GM18498 (cell line): ENCODE measurements around the gene MATN1.

Experiments
- ATAC-seq: cut with Tn5 transposase; IDR thresholded peaks from one replicate; pipeline ENCODE4 v1.9.1; 2021; ENCODE audit warnings: mild to moderate bottlenecking, moderate library complexity; ENCODE audit not compliant: unreplicated experiment

Gene MATN1

DNA sequence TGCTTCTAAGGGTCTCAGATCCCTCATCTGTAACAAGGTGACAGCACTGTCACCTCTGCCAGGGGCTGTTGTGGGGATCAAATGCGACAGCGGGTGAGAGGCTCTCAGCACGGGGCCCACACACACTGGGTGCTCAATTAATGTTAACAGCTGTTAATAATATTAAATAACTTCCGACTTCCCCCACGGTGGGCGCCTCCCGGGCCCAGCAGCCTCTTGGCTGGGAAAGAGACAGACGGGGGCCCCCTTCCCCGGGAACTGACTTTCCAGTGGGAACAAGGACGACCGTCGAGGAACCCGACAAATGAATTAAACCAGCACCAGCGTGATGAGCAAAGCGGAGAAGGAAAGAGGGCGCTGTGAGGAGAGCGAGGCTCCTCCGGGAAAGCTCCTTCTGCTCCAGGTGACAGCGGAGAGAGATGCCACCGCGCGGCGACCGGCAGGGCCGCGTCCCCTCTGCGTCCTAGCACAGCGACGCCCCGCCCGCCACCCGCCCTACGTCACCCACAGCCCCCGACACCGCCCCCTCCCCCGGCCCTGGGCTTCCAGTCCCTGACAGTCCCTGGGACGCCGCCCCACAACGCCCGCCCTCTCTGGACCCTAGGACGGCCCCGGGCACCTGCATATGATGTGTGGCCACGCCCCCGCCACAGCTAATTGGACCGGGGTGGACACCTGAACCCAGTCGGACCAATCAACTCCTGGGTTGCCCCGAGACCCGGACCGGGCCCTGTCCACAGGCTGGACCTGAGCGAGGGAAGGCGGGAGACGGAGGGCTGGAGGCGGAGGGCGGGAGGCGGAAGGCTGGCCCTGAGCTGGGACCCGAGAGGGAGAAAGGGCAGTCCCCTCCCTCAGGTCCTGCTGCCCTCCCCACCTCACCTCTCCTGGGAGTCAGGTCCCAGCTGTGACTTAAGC lies 38.2 kb downstream of the MATN1 start:
- ATAC-seq, result no peak

DNA sequence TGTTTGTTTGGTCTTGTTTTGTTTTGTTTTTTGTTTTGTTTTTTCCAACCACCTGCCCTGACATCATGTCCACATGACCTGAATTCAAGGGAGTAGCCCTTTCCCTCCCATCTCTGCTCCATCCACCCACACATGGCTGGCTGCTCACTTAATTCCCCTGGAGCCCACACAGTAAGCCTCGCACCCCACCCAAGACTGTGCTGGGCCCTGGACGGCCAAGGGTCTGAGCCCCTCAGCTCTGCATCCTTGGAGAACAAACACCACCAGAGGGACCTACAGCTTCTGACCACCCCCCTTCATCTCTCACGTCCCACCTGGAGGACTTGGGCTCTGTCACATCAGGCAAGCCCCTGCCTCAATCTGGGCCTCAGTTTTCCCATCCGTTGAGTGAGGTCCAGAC lies 39.1 kb downstream of the MATN1 start:
- ATAC-seq, result no peak

DNA sequence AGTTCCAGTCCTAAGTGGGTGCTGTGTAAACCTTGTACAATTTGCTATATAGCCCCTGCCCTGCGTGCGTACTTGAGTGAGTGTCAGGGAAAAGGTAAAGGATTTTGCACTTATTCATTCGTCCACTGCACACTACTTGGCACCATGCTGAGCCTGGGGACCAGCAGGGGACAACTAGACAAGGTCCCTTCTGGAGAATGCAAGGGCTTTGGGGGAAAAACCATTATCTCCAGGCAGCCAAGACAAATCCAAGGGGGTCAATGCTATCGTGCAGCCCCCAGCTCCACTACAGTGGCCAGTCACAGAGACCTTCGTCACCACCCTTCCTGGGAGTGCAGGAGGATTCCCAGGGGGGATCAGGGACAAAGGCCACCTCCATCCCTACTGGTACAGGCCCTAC lies 39.7 kb downstream of the MATN1 start:
- ATAC-seq, result no peak

DNA sequence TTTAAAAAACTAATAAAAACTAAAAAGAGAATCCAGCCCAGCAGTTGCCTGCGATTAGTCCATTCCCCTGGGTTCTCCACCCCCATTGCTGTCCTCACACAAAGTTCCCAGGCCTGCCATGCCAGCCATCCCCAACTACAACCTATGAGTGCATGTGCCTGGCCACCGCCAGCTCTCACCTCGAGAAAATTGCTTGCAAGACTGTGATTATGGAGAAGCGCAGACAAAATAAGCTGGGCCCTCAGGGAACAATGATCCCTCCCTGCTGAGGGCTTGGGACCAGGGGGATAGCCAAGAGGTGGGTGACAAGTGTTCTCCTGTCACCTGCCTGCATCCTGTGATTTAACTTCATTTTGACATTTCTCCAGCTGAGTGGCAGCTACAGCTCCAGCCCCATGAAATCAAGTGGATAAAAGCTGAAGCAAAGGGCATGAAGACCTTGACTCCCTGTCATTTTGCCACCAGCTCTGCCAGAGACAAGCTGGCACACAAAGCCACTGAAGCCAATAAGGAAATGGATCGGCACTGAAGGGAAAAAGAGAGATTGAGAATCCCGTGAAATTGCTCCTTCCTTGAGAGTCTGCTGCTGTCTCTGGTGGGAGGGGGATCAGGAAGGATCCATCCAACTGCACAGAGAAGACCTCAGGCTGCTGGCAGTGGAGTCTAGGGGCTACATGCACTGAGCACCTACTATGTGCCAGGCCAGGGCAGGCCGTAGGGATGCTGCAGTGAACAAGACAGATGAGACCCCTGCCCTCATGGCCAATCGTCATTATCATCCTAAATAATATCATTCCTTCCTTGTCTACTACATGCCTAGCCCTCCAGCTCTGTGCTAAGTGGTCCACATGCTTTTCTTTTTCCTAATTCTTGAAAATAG lies 40.7 kb downstream of the MATN1 start:
- ATAC-seq, result no peak

DNA sequence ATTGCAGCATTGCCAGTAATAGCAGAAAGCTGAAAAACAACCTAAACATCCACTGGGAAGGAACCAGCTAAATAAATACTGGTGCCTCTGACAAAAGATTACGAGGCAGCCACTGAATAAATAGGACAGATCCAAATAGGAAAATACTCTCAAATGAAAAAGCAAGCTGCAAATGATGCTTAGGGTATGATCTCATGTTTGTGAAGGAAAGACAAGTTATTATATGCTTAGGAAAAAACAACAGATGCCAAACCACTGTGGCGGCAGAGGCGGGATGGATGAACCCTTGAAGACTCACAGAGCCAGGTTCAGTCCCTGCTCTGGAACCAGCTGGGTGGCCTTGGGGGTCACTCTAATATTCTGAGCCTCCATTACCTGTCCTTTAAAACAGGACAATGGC lies 41.6 kb downstream of the MATN1 start:
- ATAC-seq, result no peak

DNA sequence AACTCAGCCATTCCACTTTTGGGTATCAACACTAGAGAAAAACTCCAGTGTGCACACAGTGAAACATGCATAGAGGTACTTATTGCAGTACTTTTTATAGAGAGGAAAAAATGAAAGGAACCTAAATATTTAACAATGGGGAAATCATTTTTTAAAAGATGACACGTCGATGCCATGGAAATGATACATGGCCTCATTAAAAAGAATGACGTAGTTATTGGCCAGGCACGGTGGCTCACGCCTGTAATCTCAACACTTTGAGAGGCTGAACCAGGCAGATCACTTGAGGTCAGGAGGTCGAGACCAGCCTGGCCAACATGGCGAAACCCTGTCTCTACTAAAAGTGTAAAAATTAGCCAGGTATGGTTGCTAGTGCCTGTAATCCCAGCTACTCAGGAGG lies 42.5 kb downstream of the MATN1 start:
- no peak for ATAC-seq

DNA sequence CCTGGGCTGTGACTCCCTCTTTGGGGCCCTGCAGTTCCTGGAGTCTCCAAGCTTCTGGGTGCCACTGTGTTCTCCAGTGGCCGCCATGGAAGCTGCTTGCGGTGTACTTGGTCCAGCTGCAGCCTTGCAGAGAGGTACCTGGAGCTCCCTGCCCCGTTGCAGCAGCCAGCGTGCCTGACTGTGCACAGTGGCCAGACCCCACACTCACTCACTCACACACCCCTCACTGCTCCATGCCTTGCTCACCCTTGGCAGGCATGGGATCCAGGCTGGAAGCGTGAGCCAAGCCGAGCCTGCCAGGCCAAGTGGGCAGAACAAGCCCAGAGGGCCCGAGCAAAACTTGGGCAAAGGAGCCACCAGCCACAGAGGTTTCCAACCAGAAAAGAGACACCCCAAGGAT lies 43.0 kb downstream of the MATN1 start:
- no peak for ATAC-seq

DNA sequence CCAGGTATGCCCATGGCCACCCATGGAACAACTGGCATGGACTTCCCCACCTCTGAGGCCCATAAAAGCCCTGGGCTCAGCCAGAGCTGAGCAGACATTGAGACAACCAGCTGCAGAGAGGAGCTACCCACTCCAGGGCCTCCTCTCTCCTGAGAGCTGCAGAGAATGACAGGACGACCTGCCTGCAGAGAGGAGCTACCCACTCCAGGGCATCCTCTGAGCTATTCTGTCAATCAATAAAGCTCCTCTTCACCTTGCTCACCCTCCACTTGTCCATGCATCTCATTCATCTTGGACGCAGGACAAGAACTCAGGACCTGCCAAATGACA lies 43.4 kb downstream of the MATN1 start:
- no peak for ATAC-seq

DNA sequence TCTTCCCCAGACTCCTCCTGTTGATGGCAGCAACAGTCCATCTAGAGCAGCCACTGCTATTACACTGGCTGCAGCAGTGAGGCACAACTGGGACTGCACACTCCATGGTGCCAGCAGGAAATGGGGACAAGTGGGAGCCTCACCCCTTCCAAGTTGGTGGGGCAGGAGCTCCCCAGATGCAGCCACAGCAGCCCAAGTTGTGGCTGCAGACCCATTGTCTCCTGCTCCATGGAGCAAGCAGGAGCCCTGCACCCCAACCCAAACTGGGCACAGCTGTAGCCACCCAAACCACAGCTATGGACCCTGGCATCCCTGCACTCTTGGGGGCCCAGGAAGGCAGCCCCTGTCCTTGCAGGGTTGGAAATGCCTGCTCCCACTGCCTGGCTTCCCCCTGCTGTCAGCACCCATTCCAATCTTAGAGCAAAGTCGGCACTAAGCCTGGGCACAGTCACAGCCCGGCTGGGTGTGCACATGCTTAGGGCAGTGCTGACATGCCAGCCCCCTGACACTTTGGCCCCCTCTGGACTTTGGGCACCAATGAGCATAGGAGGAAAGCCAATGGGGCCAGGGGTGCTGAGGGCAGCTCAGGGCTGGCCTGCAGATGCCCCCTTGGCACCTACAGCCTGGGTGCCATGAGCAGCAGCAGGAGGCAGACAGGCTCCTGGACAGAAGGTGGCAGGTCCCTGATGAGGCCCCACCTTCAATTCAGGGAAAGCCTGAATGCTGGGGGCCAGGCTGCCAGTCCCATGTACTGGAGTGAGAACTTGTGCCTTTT lies 44.0 kb downstream of the MATN1 start:
- no peak for ATAC-seq

DNA sequence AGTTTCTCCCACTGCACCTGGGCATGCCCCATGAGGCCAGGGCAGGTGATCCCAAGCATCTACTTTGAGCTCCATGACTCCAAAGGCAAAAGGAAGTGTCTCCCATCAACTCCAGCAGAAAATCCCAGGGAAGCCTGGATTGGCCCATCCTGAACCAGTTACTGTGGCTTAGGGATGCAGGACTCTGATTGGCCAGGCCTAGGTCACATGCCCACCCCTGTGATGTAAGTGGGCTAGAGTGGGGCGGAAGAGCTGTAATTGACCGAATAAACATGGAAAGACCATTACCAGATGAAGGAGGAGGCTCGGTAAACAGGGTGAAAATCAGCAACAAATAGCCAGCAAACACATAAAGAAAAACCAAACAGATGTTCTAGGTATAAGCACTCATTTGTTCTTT lies 45.2 kb downstream of the MATN1 start:
- ATAC-seq, result no peak

DNA sequence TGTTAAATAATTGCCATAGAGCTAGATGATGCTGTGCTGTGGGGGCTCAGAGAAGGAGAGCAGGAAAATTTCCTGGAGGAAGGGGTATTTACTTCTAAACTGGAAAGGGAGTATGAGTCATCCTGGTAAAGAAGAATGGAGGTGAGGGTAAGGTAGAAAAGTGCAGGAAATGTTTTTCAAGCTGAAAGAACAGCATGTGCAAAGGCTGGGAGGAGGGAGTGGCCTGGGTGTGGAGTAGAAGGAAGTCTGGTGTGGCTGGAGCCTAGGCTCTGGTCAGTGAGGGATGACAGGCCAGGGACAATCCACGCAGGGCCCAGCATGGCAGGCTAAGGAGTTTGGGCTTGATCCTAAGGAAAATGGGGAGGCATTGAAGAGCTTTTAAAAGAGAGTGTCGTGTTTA lies 45.9 kb downstream of the MATN1 start:
- no peak for ATAC-seq

DNA sequence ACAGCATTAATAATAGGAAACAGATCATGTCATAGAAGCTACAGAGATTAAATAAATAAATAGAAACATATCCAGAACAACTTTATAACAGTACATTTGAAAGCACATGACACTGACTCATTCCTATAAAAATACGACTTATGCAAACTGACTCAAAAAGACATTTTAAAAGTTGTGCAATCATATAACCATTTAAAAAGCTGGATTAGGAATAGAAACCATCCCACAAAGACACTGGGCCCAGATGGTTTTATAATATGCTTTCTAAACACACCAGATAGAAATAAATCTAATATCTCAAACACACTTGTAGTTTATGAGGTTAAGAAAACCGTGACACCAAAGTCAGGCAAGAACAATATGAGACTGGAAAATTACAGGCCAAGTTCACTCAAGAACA lies 47.6 kb downstream of the MATN1 start:
- no peak for ATAC-seq

DNA sequence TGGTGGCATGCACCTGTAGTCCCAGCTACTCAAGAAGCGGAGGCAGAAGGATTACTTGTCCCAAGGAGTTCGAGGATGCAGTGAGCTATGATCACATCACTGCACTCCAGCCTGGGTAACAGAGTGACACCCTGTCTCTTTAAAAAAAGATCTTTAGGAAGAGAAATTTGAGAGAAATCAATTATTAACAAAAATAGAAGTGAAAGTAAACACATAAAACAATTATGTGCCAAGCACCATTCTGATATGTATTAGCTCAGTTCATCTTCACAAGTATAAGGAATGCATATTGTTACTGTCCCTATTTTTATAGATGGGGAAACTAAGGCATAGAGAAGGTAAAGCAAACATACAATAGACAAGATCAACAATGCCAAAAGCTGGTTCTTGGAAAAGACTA lies 48.1 kb downstream of the MATN1 start:
- no peak for ATAC-seq

DNA sequence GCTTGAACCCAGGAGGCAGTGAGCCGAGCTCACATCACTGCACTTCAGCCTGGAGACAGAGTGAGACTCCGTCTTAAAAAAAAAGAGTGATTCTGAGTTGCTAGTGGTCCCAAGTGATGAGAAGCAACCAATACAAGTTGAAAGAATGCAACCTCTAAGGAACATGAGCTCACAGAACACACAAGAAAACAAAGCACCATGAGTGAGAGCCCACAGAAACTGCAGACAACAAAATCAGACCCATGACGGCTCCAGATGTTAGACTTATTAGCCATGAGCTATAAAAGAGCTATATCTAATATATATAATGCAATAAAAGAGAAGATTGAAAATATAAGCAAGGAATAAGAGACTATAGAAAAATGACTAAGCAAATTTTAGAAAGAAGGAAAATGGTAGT lies 50.0 kb downstream of the MATN1 start:
- ATAC-seq, result no peak

DNA sequence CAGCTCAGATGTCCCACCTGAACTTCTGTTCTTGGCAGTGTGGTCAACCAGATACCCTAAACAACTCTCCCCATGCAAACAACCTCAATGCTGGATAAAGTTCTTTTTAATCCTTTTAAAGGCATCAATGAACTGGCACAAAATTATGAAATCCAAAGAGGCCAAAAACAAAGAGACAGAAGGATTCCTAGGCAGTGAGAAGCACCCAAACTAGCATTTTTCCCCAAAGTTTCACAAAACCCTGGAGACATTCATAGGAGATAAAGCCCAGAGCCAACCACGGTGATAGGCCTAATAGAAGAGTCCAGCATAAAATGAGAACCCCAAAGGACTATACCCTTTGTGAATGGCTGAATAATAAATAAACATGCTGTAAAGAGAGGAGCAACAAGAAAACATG lies 50.7 kb downstream of the MATN1 start:
- ATAC-seq, result no peak

DNA sequence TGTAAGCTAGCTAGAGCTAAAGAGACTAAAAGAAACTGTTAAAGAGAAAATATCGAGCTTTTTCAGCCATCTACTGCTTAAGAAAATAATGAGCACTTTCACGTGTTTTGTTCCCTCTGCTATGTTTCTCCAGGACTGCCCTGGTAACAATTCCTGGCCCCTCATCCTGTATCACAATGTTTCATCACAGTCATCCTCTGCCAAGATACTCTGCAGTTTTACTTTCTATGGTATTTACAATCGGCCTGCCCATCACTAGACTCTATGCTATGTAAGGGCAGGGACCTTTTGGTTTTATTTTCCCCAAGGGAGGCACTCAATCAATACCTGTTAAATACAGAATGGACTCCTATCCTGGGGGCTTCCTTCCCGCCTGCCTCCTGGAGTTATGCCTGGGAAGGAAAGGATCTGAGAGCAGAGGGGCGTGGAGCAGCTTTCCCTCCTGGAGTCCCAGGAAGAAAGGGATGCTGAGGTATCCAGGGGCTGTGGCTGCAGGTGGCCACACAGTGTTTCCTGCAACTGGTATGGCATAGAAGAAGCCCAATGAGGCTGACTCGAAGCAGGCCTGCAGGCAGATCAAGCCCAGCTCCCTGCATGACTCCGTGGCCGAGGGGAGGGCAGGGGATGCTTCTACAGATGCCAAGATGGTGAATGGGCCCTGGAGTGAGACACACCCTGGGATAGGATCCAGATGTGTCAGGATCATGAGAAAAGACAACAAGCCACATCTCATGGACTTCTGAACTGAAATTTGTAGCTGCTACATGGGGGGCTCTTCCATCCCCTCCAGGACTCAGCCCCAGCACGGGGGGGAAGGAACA lies 52.9 kb downstream of the MATN1 start:
- ATAC-seq, result no peak

DNA sequence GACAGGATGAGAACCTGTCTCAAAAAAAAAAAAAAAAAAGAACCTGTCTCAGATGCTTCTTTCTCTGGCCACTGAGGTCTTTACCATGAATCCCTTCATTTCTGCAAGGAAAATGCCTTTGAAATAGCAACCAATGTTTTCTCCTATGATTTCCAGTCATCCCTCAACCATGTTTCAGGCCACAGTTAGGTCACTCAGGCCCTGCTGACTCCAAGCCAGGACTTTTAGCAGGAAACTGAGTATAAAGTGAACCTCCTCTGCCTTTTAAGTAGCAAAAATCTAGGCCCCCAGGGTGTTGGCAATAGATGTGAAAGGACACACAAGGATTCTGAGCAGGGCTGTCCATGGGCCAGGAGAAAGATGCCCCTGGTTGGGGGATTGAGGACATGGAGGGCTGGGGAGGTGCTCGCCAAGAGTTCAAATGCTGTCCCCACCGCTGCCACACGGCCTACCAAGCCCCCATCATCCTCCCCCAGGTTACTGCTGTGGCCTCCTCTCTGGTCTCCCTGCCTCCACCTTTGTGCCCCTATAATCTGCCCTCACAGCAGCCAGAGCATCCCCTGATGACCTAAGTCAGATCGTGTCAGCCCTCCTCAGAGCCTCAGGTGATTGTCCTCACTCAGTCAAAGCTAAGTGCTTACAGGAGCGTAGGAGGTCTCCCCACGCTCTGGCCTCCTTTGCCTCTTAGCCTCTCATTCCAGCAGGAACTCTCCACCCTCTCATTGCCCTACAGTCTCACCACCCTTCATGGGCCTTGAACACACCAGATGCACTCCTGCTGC lies 54.6 kb downstream of the MATN1 start:
- ATAC-seq, result no peak

DNA sequence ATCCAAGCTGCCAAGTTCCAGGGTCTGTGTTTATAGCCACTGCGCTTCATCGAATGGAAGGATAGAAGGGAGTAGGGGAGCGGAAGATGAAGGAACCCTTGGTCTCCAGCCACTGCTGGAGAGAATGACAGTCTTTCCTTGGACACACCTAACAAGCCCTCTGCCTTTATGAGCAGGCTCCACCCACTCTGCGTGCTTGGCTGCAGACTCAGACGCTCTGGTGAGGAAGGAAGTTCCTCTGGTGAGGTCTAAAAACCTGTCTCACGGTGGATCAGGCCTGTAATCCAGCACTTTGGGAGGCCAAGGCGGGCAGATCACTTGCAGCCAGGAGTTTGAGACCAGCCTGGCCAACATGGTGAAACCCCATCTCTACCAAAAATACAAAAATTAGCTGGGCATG lies 55.4 kb downstream of the MATN1 start:
- no peak for ATAC-seq

DNA sequence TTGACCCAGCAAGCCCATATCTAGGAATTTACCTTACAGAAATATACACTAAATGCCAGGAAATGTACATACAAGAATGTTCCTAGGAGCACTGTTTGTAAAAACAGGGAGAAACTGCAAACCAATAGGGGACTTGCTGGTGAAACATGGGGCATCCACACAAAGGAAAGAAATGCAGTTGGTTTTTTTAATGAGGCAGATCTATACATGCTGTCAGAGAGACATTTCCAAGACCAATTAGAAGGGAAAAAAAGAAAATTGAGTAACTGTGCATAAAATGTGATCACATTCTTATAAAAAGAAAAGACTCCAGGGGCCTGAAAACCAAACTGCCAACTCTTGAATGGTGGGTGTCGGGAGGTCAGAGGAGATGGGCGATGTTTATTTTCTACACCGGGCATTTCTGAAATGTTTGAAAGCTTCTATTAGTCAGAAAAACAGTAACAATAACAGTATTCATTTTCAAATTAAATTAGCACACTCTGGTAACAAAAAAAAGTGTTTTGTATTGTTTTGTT lies 56.6 kb downstream of the MATN1 start:
- no peak for ATAC-seq
